HepG2 (cell line): ENCODE data around the gene NT5DC1. TPM values are rescaled to one million over a fixed set of nuclear protein-coding genes. Genes with fewer than 3 reads are reported as not detected.

ENCODE experiments used
- EP300 ChIP-seq, 3 experiments: sonication (generic) in 1 of 3; formaldehyde crosslinking in 1 of 3; IDR thresholded peaks; 2 replicates each; pipeline versions ENCODE4 v1.5.1 to v1.6.1; 2011 to 2020; ENCODE audit warnings: low read depth in 2 of 3, low read length in 2 of 3, borderline replicate concordance in 1 of 3, improper control_type of control experiment in 1 of 3, mild to moderate bottlenecking in 1 of 3, missing genetic modification reagents in 1 of 3, moderate library complexity in 1 of 3
- HMGA1 ChIP-seq: sonication (generic); formaldehyde crosslinking; conservative IDR thresholded peaks from 2 replicates; pipeline ENCODE4 v1.4.0; 2020; ENCODE audit warnings: missing genetic modification reagents
- HNF4A ChIP-seq: sonication (generic); formaldehyde crosslinking; IDR thresholded peaks from 2 replicates; pipeline ENCODE4 v1.4.0; 2020; ENCODE audit warnings: missing genetic modification reagents
- HNF4G ChIP-seq, 2 experiments: sonication (generic) in 1 of 2; formaldehyde crosslinking in 1 of 2; IDR thresholded peaks; 2 replicates each; pipeline versions ENCODE4 v1.4.0 to v1.6.1; 2011 to 2020; ENCODE audit warnings: borderline replicate concordance in 2 of 2, low read depth in 2 of 2, mild to moderate bottlenecking in 2 of 2, low read length in 1 of 2, missing genetic modification reagents in 1 of 2, moderate library complexity in 1 of 2
- HOXA5 ChIP-seq: sonication (generic); formaldehyde crosslinking; IDR thresholded peaks from 2 replicates; pipeline ENCODE4 v1.4.0; 2020; ENCODE audit warnings: missing genetic modification reagents
- ISX ChIP-seq: sonication (generic); formaldehyde crosslinking; conservative IDR thresholded peaks from 2 replicates; pipeline ENCODE4 v1.5.0; 2020; ENCODE audit warnings: missing genetic modification reagents
- KDM1A ChIP-seq: IDR thresholded peaks from 2 replicates; pipeline ENCODE4 v1.6.1; 2016; ENCODE audit warnings: missing compliant biosample characterization
- LCORL ChIP-seq, 2 experiments: fragments of 450-650 bp in 1 of 2; sonication (generic) in 1 of 2; formaldehyde crosslinking in 1 of 2; IDR thresholded peaks; 2 replicates each; pipeline versions ENCODE4 v1.5.0 to v1.6.1; 2017 to 2020; ENCODE audit warnings: antibody characterized with exemption in 1 of 2, missing genetic modification reagents in 1 of 2
- MYC ChIP-seq: sonication (generic); formaldehyde crosslinking; IDR thresholded peaks from 2 replicates; pipeline ENCODE4 v1.9.0; 2021; ENCODE audit warnings: missing genetic modification reagents, borderline replicate concordance
- PHF21A ChIP-seq: sonication (generic); formaldehyde crosslinking; IDR thresholded peaks from 2 replicates; pipeline ENCODE4 v1.5.0; 2020; ENCODE audit warnings: mild to moderate bottlenecking, missing genetic modification reagents
- YEATS2 ChIP-seq: sonication (generic); formaldehyde crosslinking; IDR thresholded peaks from 2 replicates; pipeline ENCODE4 v1.4.0; 2020; ENCODE audit warnings: missing genetic modification reagents, borderline replicate concordance
- ZNF550 ChIP-seq: sonication (generic); formaldehyde crosslinking; IDR thresholded peaks from 2 replicates; pipeline ENCODE4 v1.4.0; 2020; ENCODE audit warnings: mild to moderate bottlenecking, missing genetic modification reagents, borderline replicate concordance
- polyA plus RNA-seq, 8 experiments: library from polyadenylated mRNA; depleted of rRNA in 3 of 8; stranded (reverse) in 7 of 8; unstranded in 1 of 8; fragments of >200 nt; fragmentation: Illumina TruSeq in 4 of 8; extraction: Trizol in 4 of 8; gene quantifications; 2 replicates each; pipeline versions ENCODE4 v1.2.1 to v1.2.3, GENCODE V29; 2011 to 2016; ENCODE audit warnings: low read depth in 4 of 8, missing spikeins in 1 of 8, mixed read lengths in 1 of 8; ENCODE audit not compliant: insufficient read depth in 1 of 8
- total RNA-seq, 5 experiments: library from RNA; depleted of rRNA; stranded (reverse); fragments of >200 nt; fragmentation: Illumina TruSeq; extraction: Trizol; gene quantifications; 2 replicates each; pipeline ENCODE4 v1.2.3, GENCODE V29; 2016; ENCODE audit warnings: low read depth in 1 of 5
- TF ChIP-seq, protein P1 (sequence below): sonication (generic); formaldehyde crosslinking; IDR thresholded peaks from 2 replicates; pipeline ENCODE4 v1.4.0; 2020; ENCODE audit warnings: mild to moderate bottlenecking, missing genetic modification reagents
- TF ChIP-seq, protein P2 (sequence below): fragments of 450-650 bp; IDR thresholded peaks from 2 replicates; pipeline ENCODE4 v1.6.1; 2016
- TF ChIP-seq, protein P3 (sequence below): sonication (generic); formaldehyde crosslinking; IDR thresholded peaks from 2 replicates; pipeline ENCODE4 v1.8.1; 2023; ENCODE audit warnings: missing genetic modification reagents, inconsistent platforms, borderline replicate concordance
- TF ChIP-seq, protein P4 (sequence below): sonication (generic); formaldehyde crosslinking; IDR thresholded peaks from 2 replicates; pipeline ENCODE4 v1.8.0; 2022; ENCODE audit warnings: low read depth, missing genetic modification reagents
- TF ChIP-seq, protein P5 (sequence below): IDR thresholded peaks from 2 replicates; pipeline ENCODE4 v1.4.0; 2020; ENCODE audit warnings: mild to moderate bottlenecking, missing genetic modification reagents

The NT5DC1 gene
- total and polyA plus RNA-seq, 2 of the 13 experiments (the other 11 are each of a cell fraction or from before 2014, with no cell fraction given), result 27.0 to 56.1 TPM

DNA sequence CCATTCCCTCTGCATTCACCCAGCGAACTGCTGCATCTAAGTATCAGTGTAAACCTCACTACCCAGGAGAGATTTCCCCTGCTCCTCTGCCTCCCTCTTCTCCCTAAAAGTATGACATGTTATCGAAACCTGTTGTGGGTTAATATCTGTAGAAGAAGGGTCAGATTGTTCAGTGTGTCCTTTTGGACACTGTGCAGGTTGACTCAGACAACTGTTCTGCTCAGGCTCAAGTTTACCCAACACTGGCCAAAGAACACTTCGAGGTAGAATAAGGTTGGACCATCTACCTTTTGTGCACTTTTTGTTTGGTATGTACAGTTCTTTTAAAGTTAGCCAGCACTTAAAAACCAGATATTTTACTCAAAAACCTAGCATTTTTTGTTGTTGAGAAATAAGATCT lies 4.6 kb downstream of the NT5DC1 start (continued):
- TF ChIP-seq, protein P1, sequence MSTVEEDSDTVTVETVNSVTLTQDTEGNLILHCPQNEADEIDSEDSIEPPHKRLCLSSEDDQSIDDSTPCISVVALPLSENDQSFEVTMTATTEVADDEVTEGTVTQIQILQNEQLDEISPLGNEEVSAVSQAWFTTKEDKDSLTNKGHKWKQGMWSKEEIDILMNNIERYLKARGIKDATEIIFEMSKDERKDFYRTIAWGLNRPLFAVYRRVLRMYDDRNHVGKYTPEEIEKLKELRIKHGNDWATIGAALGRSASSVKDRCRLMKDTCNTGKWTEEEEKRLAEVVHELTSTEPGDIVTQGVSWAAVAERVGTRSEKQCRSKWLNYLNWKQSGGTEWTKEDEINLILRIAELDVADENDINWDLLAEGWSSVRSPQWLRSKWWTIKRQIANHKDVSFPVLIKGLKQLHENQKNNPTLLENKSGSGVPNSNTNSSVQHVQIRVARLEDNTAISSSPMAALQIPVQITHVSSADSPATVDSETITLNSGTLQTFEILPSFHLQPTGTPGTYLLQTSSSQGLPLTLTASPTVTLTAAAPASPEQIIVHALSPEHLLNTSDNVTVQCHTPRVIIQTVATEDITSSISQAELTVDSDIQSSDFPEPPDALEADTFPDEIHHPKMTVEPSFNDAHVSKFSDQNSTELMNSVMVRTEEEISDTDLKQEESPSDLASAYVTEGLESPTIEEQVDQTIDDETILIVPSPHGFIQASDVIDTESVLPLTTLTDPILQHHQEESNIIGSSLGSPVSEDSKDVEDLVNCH, result no peak
- TF ChIP-seq KDM1A (no peak), ZNF550 (no peak), HOXA5 (CRISPR knock-in tag) (no peak), PHF21A (CRISPR knock-in tag) (peak; percentile 45; the same call in 1 of the 2 replicates), HMGA1 (CRISPR knock-in tag) (no peak), LCORL (IDR thresholded peaks at IDR 0.05) (peak; percentile 23; the same call in 1 of the 2 replicates), LCORL (CRISPR knock-in tag; IDR thresholded peaks at IDR 0.05) (peak; percentile 53), HNF4G (IDR thresholded peaks at IDR 0.05; ENCODE audit: borderline replicate concordance, low read depth, low read length) (peak; percentile 57), HNF4G (CRISPR knock-in tag; IDR thresholded peaks at IDR 0.05; ENCODE audit: borderline replicate concordance, low read depth) (no peak), ISX (CRISPR knock-in tag) (no peak), EP300 (IDR thresholded peaks at IDR 0.05; ENCODE audit: low read depth in 2 of 2, low read length in 2 of 2) (peak in 1 of 2 experiments; percentile 21; a peak in 1 of 4 replicates), EP300 (CRISPR knock-in tag; IDR thresholded peaks at IDR 0.05; ENCODE audit: borderline replicate concordance) (no peak), MYC (no peak), YEATS2 (CRISPR knock-in tag) (no peak), HNF4A (CRISPR knock-in tag) (peak; percentile 84)
- TF ChIP-seq, protein P2, sequence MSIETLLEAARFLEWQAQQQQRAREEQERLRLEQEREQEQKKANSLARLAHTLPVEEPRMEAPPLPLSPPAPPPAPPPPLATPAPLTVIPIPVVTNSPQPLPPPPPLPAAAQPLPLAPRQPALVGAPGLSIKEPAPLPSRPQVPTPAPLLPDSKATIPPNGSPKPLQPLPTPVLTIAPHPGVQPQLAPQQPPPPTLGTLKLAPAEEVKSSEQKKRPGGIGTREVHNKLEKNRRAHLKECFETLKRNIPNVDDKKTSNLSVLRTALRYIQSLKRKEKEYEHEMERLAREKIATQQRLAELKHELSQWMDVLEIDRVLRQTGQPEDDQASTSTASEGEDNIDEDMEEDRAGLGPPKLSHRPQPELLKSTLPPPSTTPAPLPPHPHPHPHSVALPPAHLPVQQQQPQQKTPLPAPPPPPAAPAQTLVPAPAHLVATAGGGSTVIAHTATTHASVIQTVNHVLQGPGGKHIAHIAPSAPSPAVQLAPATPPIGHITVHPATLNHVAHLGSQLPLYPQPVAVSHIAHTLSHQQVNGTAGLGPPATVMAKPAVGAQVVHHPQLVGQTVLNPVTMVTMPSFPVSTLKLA, result no peak
- TF ChIP-seq, protein P3, sequence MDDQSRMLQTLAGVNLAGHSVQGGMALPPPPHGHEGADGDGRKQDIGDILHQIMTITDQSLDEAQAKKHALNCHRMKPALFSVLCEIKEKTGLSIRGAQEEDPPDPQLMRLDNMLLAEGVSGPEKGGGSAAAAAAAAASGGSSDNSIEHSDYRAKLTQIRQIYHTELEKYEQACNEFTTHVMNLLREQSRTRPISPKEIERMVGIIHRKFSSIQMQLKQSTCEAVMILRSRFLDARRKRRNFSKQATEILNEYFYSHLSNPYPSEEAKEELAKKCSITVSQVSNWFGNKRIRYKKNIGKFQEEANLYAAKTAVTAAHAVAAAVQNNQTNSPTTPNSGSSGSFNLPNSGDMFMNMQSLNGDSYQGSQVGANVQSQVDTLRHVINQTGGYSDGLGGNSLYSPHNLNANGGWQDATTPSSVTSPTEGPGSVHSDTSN, result no peak
- TF ChIP-seq, protein P4, sequence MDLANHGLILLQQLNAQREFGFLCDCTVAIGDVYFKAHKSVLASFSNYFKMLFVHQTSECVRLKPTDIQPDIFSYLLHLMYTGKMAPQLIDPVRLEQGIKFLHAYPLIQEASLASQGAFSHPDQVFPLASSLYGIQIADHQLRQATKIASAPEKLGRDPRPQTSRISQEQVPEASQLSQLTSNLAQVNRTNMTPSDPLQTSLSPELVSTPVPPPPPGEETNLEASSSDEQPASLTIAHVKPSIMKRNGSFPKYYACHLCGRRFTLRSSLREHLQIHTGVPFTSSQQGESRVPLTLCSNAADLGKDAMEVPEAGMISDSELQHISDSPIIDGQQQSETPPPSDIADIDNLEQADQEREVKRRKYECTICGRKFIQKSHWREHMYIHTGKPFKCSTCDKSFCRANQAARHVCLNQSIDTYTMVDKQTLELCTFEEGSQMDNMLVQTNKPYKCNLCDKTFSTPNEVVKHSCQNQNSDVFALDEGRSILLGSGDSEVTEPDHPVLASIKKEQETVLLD, result no peak
- TF ChIP-seq, protein P5, sequence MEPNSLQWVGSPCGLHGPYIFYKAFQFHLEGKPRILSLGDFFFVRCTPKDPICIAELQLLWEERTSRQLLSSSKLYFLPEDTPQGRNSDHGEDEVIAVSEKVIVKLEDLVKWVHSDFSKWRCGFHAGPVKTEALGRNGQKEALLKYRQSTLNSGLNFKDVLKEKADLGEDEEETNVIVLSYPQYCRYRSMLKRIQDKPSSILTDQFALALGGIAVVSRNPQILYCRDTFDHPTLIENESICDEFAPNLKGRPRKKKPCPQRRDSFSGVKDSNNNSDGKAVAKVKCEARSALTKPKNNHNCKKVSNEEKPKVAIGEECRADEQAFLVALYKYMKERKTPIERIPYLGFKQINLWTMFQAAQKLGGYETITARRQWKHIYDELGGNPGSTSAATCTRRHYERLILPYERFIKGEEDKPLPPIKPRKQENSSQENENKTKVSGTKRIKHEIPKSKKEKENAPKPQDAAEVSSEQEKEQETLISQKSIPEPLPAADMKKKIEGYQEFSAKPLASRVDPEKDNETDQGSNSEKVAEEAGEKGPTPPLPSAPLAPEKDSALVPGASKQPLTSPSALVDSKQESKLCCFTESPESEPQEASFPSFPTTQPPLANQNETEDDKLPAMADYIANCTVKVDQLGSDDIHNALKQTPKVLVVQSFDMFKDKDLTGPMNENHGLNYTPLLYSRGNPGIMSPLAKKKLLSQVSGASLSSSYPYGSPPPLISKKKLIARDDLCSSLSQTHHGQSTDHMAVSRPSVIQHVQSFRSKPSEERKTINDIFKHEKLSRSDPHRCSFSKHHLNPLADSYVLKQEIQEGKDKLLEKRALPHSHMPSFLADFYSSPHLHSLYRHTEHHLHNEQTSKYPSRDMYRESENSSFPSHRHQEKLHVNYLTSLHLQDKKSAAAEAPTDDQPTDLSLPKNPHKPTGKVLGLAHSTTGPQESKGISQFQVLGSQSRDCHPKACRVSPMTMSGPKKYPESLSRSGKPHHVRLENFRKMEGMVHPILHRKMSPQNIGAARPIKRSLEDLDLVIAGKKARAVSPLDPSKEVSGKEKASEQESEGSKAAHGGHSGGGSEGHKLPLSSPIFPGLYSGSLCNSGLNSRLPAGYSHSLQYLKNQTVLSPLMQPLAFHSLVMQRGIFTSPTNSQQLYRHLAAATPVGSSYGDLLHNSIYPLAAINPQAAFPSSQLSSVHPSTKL (CRISPR knock-in tag), result peak; percentile 39
